Skin of body (tissue), 2 donors: ENCODE data around the gene NEURL3. TPM values are rescaled to one million over a fixed set of nuclear protein-coding genes. Genes with fewer than 3 reads are reported as not detected.
"Not testable (repeated sequence)": the region's sequence is repeated elsewhere in the genome, so short reads cannot be mapped to it uniquely, and the experiment has no call there.

Experiments used
- DNase-seq: peaks from one replicate; lab custom pipeline; 2025; lab: John Stamatoyannopoulos, UW
- total RNA-seq: library from RNA; depleted of rRNA; stranded (reverse); fragments of >200 nt; gene quantifications from one replicate; pipeline ENCODE4 v1.2.3, GENCODE V29; 2014

The NEURL3 gene, protein sequence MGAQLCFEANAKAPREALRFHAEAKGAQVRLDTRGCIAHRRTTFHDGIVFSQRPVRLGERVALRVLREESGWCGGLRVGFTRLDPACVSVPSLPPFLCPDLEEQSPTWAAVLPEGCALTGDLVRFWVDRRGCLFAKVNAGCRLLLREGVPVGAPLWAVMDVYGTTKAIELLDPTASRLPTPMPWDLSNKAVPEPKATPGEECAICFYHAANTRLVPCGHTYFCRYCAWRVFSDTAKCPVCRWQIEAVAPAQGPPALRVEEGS
- 0.10 TPM for total RNA-seq

DNA sequence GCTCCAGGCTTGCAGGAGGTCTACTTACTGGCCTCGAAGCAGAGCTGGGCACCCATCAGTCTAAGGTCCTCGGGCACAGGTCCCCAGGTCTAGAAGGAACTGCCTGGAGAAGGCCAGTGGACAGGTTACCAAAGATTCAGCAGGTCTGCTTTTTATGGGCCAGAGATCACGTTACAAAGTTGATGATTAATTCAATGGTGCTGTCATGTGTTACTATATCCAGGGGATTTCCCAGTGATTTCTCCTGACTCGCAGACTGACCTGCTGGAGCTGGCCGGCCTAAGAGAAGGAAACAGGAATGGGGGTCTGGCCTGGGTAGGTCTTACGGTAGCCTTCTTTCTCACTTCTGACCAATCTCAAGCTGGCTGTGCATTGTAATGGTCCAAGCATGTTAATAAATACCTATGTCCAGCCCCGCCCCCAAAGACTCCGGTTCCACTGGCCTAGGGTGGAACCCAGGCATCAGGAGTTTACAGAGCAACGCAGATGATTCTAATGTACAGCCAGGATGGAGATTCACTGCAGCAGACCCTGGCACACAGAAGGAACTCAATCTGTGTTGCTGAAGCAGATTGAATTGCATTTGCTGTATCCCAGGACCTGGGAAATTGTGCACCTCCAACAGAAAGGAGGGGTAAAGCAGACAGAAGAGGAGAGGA, at the start of gene NEURL3:
Gene NEURL3 (minus strand): TSS at position 127 of the 659 bp plus-strand sequence. CDS start 71 bp downstream, at position 56.
- no peak for DNase-seq

DNA sequence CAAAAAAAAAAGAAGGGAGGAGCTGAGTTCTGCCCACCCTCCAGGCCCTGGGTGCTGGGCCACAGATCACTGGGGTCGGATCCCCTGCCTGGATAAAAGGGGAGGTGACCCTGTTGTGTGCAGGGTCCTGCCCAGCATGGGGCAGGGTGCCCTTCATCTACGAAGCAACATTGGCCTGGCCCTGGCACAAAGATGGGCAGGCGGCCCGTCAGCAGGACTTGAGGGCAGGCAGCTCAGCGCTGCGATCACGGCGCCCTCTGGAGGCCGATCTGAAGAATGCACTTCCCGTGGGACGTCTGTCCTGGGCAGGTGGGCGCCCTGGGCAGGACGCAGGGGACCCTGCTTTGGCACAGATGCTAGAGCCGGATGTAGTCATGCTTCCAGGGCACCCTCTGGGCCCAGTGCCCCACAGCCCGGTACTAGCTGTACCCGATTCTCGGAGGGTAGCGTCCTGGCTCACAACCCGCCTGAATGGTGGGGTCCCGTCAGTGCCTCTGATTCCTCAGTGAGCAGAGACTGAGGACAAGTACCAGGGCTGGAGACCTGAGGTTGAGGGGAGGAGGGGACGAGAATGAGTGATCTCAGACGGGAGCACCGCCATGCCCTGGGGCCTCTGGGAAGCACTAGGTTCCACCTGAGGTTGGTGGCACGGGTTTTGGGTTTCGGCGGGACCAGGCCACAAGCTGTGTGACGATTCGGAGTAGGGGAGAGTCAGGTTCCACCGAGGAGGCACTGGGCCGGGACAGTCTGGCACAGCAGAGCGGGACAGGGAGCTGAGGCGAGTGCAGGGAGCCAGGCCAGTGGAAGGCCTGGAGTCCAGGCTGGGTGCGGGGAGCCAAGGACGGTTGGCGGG, 49.4 kb upstream of the NEURL3 start:
- peak; percentile 25 for DNase-seq

DNA sequence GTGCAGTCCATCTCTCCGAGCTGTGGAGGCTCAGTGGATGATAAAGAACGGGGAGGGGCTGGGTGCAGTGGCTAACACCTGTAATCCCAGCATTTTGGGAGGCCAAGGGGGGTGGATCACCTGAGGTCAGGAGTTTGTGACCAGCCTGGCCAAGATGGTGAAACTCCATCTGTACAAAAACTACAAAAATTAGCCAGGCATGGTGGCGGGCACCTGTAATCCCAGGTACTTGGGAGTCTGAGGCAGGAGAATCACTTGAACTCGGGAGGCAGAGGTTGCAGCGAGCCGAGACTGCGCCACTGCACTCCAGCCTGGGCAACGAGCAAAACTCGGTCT, 48.8 kb upstream of the NEURL3 start:
- not testable (repeated sequence) for DNase-seq

DNA sequence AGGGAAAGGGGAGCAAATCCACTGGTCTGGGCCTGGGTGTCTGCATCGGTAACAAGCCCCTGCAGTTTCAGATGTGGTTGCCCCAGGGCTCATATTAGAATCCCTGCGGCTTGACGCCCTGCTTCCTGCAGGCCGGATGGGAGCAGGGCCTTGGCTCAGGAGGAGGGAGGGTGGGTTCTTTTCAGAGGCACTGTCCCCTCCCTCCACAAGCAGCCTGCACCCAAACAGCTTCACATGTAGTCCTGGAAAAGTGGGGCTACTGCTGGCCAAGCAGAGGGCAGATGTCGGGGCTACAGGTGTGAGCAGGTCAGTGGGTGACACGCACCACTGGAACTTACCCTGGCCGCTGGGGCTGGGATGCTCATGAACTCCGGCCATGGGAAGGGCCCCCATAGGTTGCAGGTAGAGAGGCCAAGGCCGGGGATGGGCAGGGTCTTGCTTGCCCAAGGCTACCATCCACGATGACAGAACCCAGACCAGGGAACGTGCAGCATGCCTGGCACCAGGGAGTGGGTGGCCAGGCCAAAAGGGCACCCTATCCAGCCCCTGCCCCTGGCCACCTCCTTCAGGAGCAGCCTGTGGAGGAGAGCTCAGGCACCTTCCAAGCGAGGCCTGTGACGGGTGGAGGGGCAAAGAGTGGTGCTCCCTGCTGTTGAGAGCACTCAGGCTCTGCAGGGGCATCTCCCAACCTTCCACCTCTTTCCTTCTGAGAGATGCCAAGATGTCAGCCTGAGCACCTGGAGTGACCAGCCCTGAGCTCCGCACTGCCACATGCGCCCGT, 48.2 kb upstream of the NEURL3 start:
- no peak for DNase-seq

DNA sequence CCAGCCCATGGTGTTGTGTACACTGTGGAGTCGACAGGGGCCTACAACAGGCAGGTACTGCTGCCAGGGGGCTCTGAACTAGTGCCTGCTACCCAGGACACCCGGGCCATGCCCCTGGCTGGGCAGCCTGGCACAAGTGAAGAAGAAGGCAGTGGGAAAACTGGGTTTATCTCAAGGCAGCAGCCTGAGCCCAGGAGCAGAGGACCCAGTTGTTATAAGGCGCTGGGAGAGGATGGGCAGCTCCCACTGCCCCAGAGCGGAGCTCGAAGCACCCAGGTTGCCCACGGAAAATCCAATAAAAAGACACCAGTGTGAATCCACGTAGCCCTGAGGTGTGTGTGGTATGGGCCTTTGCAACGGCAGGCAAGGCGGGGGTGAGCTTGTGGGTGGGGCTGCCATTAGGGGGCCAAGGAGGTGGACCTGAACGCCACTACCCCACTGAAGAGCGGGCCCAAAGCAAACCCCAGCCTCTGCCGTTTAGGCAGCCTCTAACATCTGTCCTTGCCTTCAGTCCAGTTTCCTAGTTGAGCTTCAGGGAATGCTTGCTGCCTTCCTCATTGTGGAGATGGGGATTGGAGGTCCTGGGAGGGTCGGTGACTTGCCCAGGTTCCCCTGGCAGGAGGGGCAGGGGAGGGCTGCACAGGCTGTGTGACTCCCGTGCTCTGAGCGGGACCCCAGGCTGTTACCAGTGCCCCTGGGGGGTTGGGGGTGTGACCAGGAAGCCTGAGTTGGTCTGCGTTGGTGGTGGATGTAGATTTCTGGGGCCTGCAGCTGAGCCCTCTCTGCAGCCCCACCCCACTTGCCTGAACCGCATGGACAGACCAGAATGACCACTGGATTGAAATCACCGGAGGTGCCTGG, 47.4 kb upstream of the NEURL3 start:
- no peak for DNase-seq

DNA sequence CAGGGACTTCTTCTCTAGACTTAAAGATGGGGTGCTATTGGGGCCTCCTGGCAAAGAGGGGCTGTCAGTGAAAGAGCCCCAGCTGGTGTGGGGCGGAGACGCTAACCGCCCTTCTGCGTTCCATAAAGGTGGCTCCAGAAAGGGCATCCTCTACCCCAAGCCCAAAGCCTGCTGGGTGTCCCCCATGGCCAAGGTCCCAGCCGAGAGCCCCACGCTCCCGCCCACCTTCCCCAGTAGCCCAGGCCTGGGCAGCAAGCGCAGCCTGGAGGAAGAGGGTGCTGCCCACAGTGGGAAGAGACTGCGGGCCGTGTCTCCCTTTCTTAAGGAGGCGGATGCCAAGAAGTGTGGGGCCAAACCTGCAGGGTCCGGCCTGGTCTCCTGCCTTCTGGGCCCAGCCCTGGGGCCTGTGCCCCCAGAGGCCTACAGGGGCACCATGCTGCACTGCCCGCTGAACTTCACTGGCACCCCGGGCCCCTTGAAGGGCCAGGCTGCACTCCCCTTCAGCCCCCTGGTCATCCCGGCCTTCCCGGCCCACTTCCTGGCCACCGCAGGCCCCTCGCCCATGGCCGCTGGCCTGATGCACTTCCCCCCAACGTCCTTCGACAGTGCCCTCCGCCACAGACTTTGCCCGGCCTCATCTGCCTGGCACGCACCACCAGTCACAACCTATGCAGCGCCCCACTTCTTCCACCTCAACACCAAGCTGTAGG, 46.6 kb upstream of the NEURL3 start:
- DNase-seq, result no peak

DNA sequence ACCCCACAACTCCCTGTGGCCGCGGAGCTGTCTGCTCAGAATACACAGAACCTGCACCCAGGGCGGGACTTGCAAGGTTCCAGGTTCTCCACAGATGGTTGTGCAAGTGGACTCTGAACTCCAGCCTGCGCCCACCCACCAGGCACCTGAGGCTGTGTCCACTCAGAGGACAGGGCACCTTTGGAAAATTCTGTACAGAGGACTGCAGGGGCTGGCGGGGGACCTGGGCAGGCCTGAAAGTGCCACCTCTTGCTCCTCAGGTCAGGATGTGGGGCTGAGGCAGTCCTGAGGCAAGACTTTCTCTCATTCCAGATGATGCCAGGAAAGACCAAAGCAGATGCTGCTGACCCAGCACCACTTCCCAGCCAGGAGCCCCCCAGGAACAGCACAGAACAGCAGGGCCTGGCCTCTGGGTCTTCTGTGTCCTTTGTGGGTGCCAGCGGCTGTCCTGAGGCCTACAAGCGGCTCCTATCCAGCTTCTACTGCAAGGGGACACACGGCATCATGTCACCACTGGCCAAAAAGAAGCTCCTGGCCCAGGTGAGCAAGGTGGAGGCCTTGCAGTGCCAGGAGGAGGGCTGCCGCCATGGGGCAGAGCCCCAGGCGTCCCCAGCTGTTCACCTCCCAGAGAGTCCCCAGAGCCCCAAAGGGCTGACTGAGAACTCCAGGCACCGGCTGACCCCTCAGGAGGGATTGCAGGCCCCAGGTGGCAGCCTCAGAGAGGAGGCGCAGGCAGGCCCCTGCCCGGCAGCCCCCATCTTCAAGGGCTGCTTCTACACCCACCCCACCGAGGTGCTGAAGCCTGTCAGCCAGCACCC, 45.8 kb upstream of the NEURL3 start:
- no peak for DNase-seq

DNA sequence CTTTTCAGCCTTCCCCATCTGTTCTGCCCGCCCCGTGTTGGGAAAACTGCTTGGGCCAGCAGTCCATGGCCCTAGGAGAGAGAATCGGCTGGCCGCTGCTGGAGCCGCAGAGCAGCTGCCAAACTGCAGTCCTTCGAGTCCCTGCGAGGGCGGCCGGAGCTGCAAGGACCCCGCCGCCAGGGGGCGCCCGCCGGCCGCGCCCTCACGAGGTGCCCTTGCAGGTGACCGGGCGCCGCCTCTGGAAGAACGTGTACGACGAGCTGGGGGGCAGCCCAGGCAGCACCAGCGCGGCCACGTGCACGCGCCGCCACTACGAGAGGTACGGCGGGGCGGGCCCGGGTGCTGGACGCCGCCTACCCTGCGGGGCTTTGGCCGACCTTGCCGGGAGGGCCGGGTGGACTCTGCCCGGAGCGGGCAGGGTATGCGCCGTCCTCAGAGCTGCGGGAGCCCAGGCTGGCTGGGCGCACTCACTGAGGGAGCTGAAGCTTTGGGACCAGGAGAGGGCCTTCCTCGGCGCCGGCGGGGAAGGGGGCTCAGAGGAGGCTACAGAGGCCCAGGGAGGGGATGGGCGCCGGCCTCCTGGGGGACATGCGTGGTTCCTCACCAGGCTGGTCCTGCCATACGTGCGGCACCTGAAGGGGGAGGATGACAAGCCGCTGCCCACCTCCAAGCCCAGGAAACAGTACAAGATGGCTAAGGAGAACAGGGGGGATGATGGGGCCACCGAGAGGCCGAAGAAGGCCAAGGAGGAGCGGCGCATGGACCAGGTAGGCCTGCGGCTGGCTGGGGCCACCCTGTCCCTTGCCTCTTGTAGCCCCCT, 45.0 kb upstream of the NEURL3 start:
- no peak for DNase-seq

DNA sequence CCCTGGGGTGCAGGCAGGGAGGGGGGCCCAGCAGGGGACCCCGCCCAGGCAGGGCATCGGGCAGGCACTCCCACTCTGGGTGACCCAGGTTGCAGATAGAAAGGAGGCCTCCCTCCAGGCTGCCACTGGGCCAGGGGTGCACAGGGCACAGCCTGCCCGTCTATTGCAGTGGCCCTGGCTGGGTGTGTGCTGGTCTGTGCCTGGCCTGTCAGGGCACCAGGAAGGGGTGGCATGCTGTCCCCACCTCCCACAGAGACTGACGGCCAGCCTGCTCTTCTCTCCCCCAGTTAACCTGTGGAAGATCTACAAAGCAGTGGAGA, 44.3 kb upstream of the NEURL3 start:
- no peak for DNase-seq

DNA sequence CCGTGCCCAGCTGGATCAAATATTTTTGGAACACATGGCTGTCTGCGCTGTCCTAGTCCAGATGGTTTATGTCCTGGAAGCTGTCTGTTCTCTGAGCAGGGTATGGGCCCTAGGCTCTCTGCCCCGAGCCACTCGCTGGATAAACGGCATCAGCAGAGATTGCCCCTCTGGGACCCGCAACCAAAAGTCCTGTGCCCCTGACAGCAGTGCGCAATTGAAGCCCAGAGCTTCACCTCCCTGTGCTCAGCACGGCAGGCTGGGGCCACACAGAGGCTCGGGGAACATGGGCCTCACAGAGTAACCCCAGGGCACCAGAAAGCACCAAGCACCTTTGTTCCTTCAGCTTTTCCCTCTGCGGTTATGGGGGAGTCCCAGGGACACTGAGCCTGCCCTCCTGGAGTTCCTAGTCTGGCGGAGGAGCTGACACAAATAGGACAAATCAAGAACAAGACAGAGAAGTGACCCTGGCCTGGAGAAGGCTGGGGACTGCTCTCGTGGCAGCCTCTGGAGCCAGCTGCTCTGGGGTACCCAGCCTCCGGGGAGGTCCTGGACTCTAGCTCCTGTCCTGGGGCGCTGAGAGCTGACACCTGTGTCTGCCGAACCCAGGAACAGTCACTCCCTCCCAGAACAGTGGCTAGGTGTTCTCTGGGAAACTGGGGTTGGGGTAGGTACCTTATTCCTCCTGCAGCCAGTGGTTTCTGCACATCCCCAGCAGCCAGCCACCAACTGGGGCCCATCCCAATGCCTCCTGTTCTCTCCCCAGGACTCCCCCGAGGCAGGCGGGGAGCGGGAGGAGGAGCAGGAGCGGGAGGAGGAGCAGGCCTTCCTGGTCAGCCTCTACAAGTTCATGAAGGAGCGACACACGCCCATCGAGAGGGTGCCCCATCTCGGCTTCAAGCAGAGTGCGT, 43.7 kb upstream of the NEURL3 start:
- no peak for DNase-seq

DNA sequence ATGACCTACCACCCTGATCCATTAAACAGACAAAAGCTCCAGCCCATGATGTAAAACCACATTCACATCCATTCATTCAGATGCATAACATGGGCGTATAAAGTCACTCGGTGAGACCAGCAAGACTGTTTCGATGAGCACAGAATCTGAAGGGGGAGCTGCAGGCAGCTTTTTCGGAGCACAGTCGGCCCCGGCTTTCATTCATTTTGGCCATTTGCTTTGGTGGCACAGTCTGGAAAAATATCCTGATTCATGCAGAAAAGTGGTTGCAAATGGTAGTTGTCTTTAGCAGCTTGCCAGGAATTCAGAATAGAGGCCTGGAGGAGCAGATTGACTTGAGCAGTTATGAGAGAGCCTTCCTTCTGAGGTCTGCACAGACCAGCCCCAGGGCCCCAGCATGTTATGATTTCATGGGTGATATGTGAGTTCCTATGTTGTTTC, 42.6 kb upstream of the NEURL3 start:
- no peak for DNase-seq

DNA sequence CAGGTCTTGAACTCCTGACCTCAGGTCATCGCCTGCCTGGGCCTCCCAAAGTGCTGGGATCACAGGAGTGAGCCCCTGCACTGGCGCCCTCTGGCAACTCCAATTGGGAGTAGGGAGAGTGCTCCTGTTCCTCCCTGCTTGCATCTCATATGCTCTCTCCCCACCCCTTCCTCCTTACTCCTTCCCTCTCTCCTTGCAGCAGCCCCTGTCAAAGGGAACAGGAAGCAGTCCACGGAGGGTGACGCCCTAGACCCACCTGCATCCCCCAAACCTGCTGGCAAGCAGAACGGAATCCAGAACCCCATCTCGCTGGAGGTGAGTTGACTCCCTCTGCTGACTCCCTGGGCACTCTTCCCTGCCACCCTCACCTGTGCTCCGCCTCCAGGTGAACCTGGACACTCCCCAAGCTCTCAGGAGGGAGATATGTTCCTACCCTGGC, 42.1 kb upstream of the NEURL3 start:
- DNase-seq, result no peak

DNA sequence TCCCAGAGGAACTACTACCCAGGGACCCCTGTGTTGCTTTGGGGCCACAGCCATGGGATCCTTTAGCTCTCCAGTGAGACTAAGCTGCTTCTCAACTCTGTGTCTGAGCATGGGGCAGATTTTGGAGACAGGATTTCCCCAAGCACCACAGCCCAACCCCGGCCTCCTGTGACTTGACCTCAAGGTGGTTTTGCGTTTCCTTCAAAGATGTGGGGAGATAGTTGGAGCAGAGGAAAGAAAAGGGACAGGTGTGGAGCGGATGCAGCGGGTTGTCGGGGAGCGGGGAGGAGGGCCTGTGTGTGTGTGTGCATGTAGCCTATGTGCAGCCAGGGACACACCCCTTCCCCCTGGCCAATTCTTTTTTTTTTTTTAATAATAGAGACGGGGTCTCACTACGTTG, 41.6 kb upstream of the NEURL3 start:
- no peak for DNase-seq

DNA sequence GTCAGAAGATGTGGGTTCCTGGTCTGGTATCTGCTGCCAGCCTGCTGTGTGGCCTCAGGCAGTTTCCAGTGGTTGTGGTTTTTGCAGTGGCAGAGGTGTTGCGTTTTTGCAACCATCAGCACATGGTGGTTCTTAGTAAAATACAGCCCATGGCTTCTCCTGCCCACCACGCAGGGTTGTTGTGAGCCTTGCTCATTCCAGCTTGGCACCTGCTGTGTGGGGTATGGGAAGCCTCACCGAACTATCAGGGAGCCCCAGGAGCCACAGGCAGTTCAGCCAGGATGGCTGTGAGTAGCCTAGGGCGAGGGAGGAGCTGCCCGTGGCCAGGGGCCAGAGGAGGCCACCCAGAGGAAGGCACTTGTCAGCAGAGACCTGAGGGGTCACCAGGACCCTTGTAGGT, 41.2 kb upstream of the NEURL3 start:
- no peak for DNase-seq

DNA sequence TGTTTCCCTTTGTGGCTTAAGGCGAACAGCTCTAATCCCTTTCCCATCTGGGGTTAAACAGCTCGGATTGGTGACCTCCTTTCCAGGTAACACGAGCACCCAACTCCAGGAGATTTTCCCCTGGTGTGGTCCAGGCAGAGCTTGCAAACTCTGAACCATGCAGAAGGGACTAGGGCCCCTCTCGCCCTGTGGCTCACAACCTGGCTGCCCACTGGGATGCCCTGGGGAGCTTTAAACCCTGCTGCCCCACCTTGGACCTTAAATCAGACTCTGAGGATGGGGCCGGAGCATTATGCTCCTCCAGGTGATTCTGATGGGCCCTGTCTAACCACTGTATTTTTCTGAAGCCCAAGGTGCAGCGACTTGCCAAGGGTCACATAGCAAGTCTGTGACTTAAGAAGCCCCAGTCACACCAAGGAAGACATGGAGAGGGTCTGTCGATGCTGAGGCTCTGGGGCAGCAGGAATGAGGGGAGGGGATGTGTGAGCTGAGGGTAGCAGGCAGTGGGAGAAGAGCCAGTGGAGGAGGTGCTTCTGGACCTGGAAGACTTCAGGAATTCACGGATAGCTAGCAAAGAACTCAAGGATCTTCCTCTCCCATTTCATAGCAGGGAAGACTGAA, 37.3 kb upstream of the NEURL3 start:
- no peak for DNase-seq

DNA sequence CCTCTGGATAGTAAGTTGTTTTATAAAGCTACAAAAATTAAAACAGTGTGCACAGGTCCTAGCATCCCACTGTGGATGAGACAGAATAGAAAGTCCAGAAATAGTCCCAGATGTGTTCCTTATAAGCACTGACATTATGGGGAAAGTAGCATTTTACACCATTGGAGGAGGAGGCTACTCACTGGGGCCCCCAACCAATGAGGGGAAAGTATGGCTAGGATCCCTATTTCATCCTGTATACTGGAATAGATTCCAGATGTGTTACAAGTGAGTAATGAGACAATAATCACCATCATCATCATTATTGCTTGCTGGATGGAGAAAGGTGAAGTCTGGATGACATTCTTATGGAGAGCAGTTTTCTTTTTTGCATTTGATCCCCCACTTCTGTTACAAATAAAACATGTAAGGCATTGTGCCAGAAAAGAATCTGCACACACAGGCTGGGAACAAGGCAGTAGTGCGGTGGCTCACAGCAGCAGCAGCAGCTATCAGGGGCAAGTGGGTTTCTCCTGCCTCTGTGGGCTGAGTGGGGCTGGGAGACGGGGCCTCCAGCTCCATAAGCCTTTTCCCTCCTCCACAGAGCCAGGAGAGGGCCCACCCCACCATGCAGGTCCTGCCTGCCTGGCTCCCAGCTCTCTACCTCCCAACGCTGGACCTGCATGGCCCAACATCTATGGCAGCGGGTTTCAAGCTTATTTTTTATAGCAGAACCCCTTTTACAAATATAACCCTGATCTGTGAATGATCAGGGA, 36.4 kb upstream of the NEURL3 start:
- DNase-seq, result peak; percentile 73
